Breast epithelium (tissue), 3 donors: ENCODE data around the gene CRYGS.

Source experiments
- POLR2A ChIP-seq: fragments of 450-650 bp; IDR thresholded peaks from one replicate; pipeline ENCODE4 v1.6.1; 2016; ENCODE audit warnings: antibody characterized with exemption, mild to moderate bottlenecking, moderate library complexity
- TF ChIP-seq, protein P1 (sequence below), 3 donors: fragments of 450-650 bp; IDR thresholded peaks; one replicate each; pipeline ENCODE4 v1.5.1; 2016 to 2017; ENCODE audit warnings: antibody characterized with exemption in 3 of 3, mild to moderate bottlenecking in 3 of 3, moderate library complexity in 3 of 3

DNA sequence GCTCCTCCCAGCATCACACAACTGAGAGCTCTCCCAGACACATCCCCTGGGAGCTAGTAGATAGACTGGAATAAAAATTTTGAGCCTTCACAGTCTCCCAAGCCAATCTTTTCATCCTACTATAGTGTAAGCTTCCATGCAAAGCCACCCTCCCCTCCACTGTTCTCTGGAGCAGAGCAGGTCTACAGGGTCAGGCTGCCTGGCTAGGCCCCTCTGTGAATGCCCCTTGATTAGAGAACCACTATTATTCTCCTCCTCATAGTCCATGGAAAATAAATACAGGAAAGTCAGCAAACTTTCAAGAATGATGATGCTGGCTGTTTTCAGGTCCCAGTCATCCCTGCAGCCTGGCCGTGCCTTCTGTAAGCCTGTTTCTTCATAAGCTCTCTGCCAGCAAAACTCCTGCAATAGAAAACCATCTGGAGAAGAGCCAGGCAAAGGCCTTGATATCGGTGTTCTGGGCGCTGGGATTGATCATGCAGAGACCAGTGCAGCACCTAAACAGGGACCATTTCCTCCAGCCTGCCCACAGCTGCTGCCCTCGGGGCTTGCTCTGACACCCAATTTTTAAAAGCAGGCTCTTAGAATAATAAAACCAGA is 51.7 kb downstream of the CRYGS start:
- TF ChIP-seq, protein P1, sequence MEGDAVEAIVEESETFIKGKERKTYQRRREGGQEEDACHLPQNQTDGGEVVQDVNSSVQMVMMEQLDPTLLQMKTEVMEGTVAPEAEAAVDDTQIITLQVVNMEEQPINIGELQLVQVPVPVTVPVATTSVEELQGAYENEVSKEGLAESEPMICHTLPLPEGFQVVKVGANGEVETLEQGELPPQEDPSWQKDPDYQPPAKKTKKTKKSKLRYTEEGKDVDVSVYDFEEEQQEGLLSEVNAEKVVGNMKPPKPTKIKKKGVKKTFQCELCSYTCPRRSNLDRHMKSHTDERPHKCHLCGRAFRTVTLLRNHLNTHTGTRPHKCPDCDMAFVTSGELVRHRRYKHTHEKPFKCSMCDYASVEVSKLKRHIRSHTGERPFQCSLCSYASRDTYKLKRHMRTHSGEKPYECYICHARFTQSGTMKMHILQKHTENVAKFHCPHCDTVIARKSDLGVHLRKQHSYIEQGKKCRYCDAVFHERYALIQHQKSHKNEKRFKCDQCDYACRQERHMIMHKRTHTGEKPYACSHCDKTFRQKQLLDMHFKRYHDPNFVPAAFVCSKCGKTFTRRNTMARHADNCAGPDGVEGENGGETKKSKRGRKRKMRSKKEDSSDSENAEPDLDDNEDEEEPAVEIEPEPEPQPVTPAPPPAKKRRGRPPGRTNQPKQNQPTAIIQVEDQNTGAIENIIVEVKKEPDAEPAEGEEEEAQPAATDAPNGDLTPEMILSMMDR (IDR thresholded peaks at IDR 0.05) = no peak
- no peak for TF ChIP-seq POLR2A
